A549 (cell line): ENCODE measurements around the gene RNF26.

Experiments
- HOXA7 ChIP-seq: fragments of 250-450 bp; sonication (Bioruptor Pico); IDR thresholded peaks from 2 replicates; pipeline ENCODE4 v1.5.0; 2020; ENCODE audit warnings: mild to moderate bottlenecking, moderate library complexity
- MYC ChIP-seq: IDR thresholded peaks from 2 replicates; pipeline ENCODE4 v1.6.1; 2012; ENCODE audit warnings: mild to moderate bottlenecking, inconsistent platforms, low read length, improper control_type of control experiment, borderline replicate concordance
- NR3C1 ChIP-seq: fragments of >200 bp; sonication (Bioruptor Twin); formaldehyde crosslinking; IDR thresholded peaks from 3 replicates; pipeline ENCODE4 v1.6.1; 2017
- PHF8 ChIP-seq: fragments of 200-600 bp; sonication (generic); IDR thresholded peaks from 2 replicates; pipeline ENCODE4 v1.6.1; 2016; ENCODE audit warnings: low read depth, mild to moderate bottlenecking, antibody characterized with exemption, moderate library complexity, borderline replicate concordance
- RAD21 ChIP-seq, 2 experiments: fragments of >200 bp in 1 of 2; sonication (Bioruptor Twin) in 1 of 2; formaldehyde crosslinking in 1 of 2; IDR thresholded peaks in 1 of 2; conservative IDR thresholded peaks in 1 of 2; 2 replicates in 1 of 2; 3 replicates in 1 of 2; pipeline ENCODE4 v1.6.1; 2012 to 2018; ENCODE audit warnings: inconsistent platforms in 1 of 2
- REST ChIP-seq: fragments of 200-600 bp; sonication (generic); IDR thresholded peaks from 2 replicates; pipeline ENCODE4 v1.6.1; 2016; ENCODE audit warnings: antibody characterized with exemption, mild to moderate bottlenecking, moderate library complexity
- RFX5 ChIP-seq: fragments of 450-650 bp; IDR thresholded peaks from 2 replicates; pipeline ENCODE4 v1.7.1; 2014; ENCODE audit warnings: antibody characterized with exemption, mild to moderate bottlenecking, moderate library complexity
- ZNF302 ChIP-seq: fragments of 250-450 bp; sonication (Bioruptor Pico); IDR thresholded peaks from 2 replicates; pipeline ENCODE4 v1.9.0; 2021; ENCODE audit warnings: inconsistent platforms, mild to moderate bottlenecking, moderate library complexity
- TF ChIP-seq, protein P1 (sequence below): fragments of >200 bp; sonication (Bioruptor Twin); formaldehyde crosslinking; IDR thresholded peaks from 3 replicates; pipeline ENCODE4 v1.5.1; 2016

DNA sequence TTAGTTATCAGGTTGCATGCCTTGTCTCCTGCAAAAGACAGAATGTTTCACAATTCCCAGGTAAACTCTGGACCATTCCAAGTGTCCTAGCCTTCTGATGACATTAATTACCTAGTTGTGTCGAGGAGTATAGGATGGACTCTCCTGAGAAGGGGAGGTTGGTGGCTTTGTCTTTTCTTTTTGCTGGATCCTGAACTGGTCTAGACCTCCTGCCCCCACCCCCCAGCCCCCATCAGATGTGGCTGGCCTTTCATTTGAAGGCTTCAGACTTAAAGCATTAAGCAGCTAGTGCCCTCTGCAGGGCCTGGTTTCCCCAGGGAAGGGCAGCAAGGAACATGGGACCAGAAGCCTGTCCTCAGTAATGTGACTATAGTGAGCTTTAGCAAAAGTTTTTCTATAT is 27.1 kb upstream of the RNF26 start:
- TF ChIP-seq PHF8 (no peak), HOXA7 (CRISPR knock-in tag) (no peak), MYC (no peak), RAD21 (conservative IDR thresholded peaks at IDR 0.05 in 1 of 2, IDR thresholded peaks at IDR 0.05 in 1 of 2) (peak in 1 of 2 experiments; percentile 11; a peak in 1 of 5 replicates), NR3C1 (no peak), ZNF302 (CRISPR knock-in tag) (no peak), RFX5 (no peak), REST (no peak)
- TF ChIP-seq, protein P1, sequence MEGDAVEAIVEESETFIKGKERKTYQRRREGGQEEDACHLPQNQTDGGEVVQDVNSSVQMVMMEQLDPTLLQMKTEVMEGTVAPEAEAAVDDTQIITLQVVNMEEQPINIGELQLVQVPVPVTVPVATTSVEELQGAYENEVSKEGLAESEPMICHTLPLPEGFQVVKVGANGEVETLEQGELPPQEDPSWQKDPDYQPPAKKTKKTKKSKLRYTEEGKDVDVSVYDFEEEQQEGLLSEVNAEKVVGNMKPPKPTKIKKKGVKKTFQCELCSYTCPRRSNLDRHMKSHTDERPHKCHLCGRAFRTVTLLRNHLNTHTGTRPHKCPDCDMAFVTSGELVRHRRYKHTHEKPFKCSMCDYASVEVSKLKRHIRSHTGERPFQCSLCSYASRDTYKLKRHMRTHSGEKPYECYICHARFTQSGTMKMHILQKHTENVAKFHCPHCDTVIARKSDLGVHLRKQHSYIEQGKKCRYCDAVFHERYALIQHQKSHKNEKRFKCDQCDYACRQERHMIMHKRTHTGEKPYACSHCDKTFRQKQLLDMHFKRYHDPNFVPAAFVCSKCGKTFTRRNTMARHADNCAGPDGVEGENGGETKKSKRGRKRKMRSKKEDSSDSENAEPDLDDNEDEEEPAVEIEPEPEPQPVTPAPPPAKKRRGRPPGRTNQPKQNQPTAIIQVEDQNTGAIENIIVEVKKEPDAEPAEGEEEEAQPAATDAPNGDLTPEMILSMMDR = no peak
